SK-N-SH (cell line): ENCODE results near the gene DDR1. TPM values are rescaled to one million over a fixed set of nuclear protein-coding genes. Genes with fewer than 3 reads are reported as not detected.

Experiments
- CTCF ChIA-PET: fragments of 300-600, 350-600 bp; formaldehyde crosslinking; extraction: SDS; loops from one replicate; lab custom pipeline; 2021; lab: Yijun Ruan, JAX
- POLR2A ChIA-PET: fragments of 350-600 bp; sonication (Branson Sonifier 250); formaldehyde crosslinking; extraction: SDS; loops from one replicate; lab custom pipeline; 2020; ENCODE audit warnings: antibody characterized with exemption, inconsistent platforms; lab: Yijun Ruan, JAX
- DNase-seq: peaks from one replicate; pipeline ENCODE4 v3.0.0; 2012
- H2AFZ ChIP-seq: fragments of 200-600 bp; sonication (generic); 2 replicates; pipeline ENCODE4 v1.8.1; 2016; ENCODE audit warnings: antibody characterized with exemption, mild to moderate bottlenecking, low read depth
- H3F3A ChIP-seq: fragments of 200-600 bp; sonication (generic); replicated peaks from 2 replicates; pipeline ENCODE3; 2016; ENCODE audit warnings: antibody characterized with exemption, mild to moderate bottlenecking; ENCODE audit not compliant: insufficient read depth
- H3K27ac ChIP-seq, 2 experiments: fragments of 200-500 bp in 1 of 2; fragments of 200-600 bp in 1 of 2; sonication (Bioruptor generic) in 1 of 2; sonication (generic), shearing (Covaris generic) in 1 of 2; 2 replicates each; pipeline versions ENCODE4 v1.5.1 to v1.6.1; 2014 to 2016; ENCODE audit warnings: low read depth in 2 of 2, inconsistent platforms in 1 of 2, low read length in 1 of 2, mild to moderate bottlenecking in 1 of 2, mixed read lengths in 1 of 2
- H3K27me3 ChIP-seq: fragments of 200-600 bp; sonication (generic), shearing (Covaris generic); 2 replicates; pipeline ENCODE4 v1.6.1; 2016; ENCODE audit warnings: mixed run types; ENCODE audit not compliant: insufficient read depth
- H3K36me3 ChIP-seq, 2 experiments: fragments of 200-500 bp in 1 of 2; fragments of 200-600 bp in 1 of 2; sonication (Bioruptor generic) in 1 of 2; sonication (generic) in 1 of 2; replicated peaks in 1 of 2; 2 replicates each; pipeline versions ENCODE3 to v1.5.1; 2014 to 2016; ENCODE audit warnings: low read length in 1 of 2, mild to moderate bottlenecking in 1 of 2; ENCODE audit not compliant: insufficient read depth in 2 of 2, control insufficient read depth in 1 of 2
- H3K4me1 ChIP-seq, 2 experiments: fragments of 200-500 bp in 1 of 2; fragments of 200-600 bp in 1 of 2; sonication (Bioruptor generic) in 1 of 2; sonication (generic), shearing (Covaris generic) in 1 of 2; 2 replicates each; pipeline versions ENCODE4 v1.5.1 to v1.6.1; 2014 to 2016; ENCODE audit warnings: low read depth in 1 of 2, low read length in 1 of 2, mixed run types in 1 of 2; ENCODE audit not compliant: insufficient read depth in 2 of 2, control insufficient read depth in 1 of 2
- H3K4me2 ChIP-seq: fragments of 200-600 bp; sonication (generic), shearing (Covaris generic); 2 replicates; pipeline ENCODE4 v1.6.1; 2017; ENCODE audit warnings: mixed run types
- H3K4me3 ChIP-seq, 2 experiments: fragments of 200-500 bp in 1 of 2; fragments of 200-600 bp in 1 of 2; sonication (Bioruptor generic) in 1 of 2; sonication (generic), shearing (Covaris generic) in 1 of 2; 2 replicates each; pipeline versions ENCODE4 v1.5.1 to v1.8.1; 2014 to 2016; ENCODE audit warnings: low read depth in 2 of 2, inconsistent platforms in 1 of 2, low read length in 1 of 2, mild to moderate bottlenecking in 1 of 2, mixed read lengths in 1 of 2, moderate library complexity in 1 of 2
- H3K79me2 ChIP-seq: fragments of 200-600 bp; sonication (generic); 2 replicates; pipeline ENCODE4 v1.8.1; 2017; ENCODE audit warnings: mild to moderate bottlenecking; ENCODE audit not compliant: insufficient read depth
- H3K9ac ChIP-seq: fragments of 200-600 bp; sonication (generic); 2 replicates; pipeline ENCODE4 v1.6.1; 2017; ENCODE audit warnings: mixed run types
- H3K9me2 ChIP-seq: fragments of 200-600 bp; sonication (generic); 2 replicates; pipeline ENCODE4 v1.6.1; 2017; ENCODE audit warnings: mixed run types
- H3K9me3 ChIP-seq: fragments of 200-600 bp; sonication (generic); 2 replicates; pipeline ENCODE4 v1.6.1; 2017; ENCODE audit warnings: mixed run types, mild to moderate bottlenecking, moderate library complexity
- H4K20me1 ChIP-seq: fragments of 200-600 bp; sonication (generic); 2 replicates; pipeline ENCODE4 v1.6.1; 2017; ENCODE audit warnings: mild to moderate bottlenecking, mixed run types; ENCODE audit not compliant: insufficient read depth
- CHD2 ChIP-seq: fragments of 150-350 bp; IDR thresholded peaks from 2 replicates; pipeline ENCODE4 v1.6.1; 2018; ENCODE audit warnings: low read length; ENCODE audit not compliant: partially characterized antibody
- CTCF ChIP-seq: fragments of 200-600 bp; sonication (generic); IDR thresholded peaks from 2 replicates; pipeline ENCODE4 v1.6.1; 2017; ENCODE audit warnings: antibody characterized with exemption, mild to moderate bottlenecking, moderate library complexity
- ELF1 ChIP-seq: IDR thresholded peaks from 2 replicates; pipeline ENCODE4 v1.4.0; 2012
- EZH2phosphoT487 ChIP-seq: fragments of 200-600 bp; sonication (generic); IDR thresholded peaks from 2 replicates; pipeline ENCODE4 v1.6.1; 2017; ENCODE audit warnings: low read depth, mixed run types, mild to moderate bottlenecking, antibody characterized with exemption, moderate library complexity, borderline replicate concordance
- FOSL2 ChIP-seq: IDR thresholded peaks from 2 replicates; pipeline ENCODE4 v1.4.0; 2012; ENCODE audit warnings: low read depth, mild to moderate bottlenecking, moderate library complexity, borderline replicate concordance
- GABPA ChIP-seq: IDR thresholded peaks from 2 replicates; pipeline ENCODE4 v1.4.0; 2012; ENCODE audit warnings: low read depth, mild to moderate bottlenecking
- GATA2 ChIP-seq: sonication (generic); formaldehyde crosslinking; IDR thresholded peaks from 2 replicates; pipeline ENCODE4 v1.5.0; 2020; ENCODE audit warnings: mild to moderate bottlenecking, missing genetic modification reagents
- IRF3 ChIP-seq: fragments of 150-350 bp; IDR thresholded peaks from 2 replicates; pipeline ENCODE4 v1.6.1; 2016; ENCODE audit warnings: mild to moderate bottlenecking, low read depth, low read length
- JUND ChIP-seq: IDR thresholded peaks from 2 replicates; pipeline ENCODE4 v1.4.0; 2012
- MAX ChIP-seq: IDR thresholded peaks from 2 replicates; pipeline ENCODE4 v1.4.0; 2012; ENCODE audit warnings: low read depth
- MEF2A ChIP-seq: IDR thresholded peaks from 2 replicates; pipeline ENCODE4 v1.4.0; 2012; ENCODE audit warnings: low read depth, borderline replicate concordance
- NFIC ChIP-seq: IDR thresholded peaks from 2 replicates; pipeline ENCODE4 v1.4.0; 2012; ENCODE audit warnings: borderline replicate concordance
- PBX3 ChIP-seq: IDR thresholded peaks from 2 replicates; pipeline ENCODE4; 2012
- RAD21 ChIP-seq: IDR thresholded peaks from 2 replicates; pipeline ENCODE4 v1.6.1; 2012; ENCODE audit warnings: mild to moderate bottlenecking, low read length
- SMC3 ChIP-seq: IDR thresholded peaks from 2 replicates; pipeline ENCODE4 v1.6.1; 2012; ENCODE audit warnings: low read depth, low read length, improper control_type of control experiment
- TEAD4 ChIP-seq: IDR thresholded peaks from 2 replicates; pipeline ENCODE4 v1.4.0; 2012; ENCODE audit warnings: mild to moderate bottlenecking, borderline replicate concordance; ENCODE audit not compliant: insufficient read depth
- ZBTB33 ChIP-seq: IDR thresholded peaks from 2 replicates; pipeline ENCODE4 v1.4.0; 2012; ENCODE audit warnings: low read depth, borderline replicate concordance
- WGBS: methylation state at CpG from one replicate; pipeline ENCODE4 v1.1.6; 2017; ENCODE audit warnings: low lambda C conversion rate; 5-methylcytosine and 5-hydroxymethylcytosine counted together
- polyA plus RNA-seq, 3 experiments: library from polyadenylated mRNA; depleted of rRNA; stranded (reverse); fragments of >200 nt; gene quantifications; 2 replicates each; pipeline ENCODE4 v1.2.3, GENCODE V29; 2012

The DDR1 gene
- polyA plus RNA-seq, 1 of the 3 experiments (the other 2 are of a cell fraction), result 52.8 TPM

GRCh38 chr6:30837432-30837831 is 46.9 kb upstream of the DDR1 start:
- no peak for DNase-seq
- Histone ChIP-seq H3F3A (peaks cover 6% of the 10 kb centered on the region), H4K20me1 (no peaks in the 10 kb centered on the region), H3K27ac (no peak overlapping the region), H3K4me2 (no peak overlapping the region), H3K79me2 (no peaks in the 10 kb centered on the region), H3K4me1 (no peaks in the 10 kb centered on the region; a peak in 1 of 4 replicates), H3K9ac (no peak overlapping the region), H3K9me3 (no peaks in the 10 kb centered on the region), H2AFZ (no peak overlapping the region), H3K4me3 (no peak overlapping the region), H3K36me3 (no peaks in the 10 kb centered on the region), H3K9me2 (no peaks in the 10 kb centered on the region), H3K27me3 (no peaks in the 10 kb centered on the region)
- CTCF ChIA-PET, result interaction anchor here (0.8 to 2.1 kb wide), 4 partner anchors 9 to 250 kb away, joined by 3 to 11 read pairs (median 4); no protein-coding TSS in a partner anchor
- TF ChIP-seq MEF2A (no peak), EZH2phosphoT487 (no peak), CHD2 (no peak), IRF3 (no peak), NFIC (no peak)
- 83% methylated on average over 6 of the region's 6 CpGs for WGBS
- POLR2A ChIA-PET, result interaction anchor here (0.5 kb wide), 2 partner anchors 19 to 56 kb away, joined by 3 read pairs; no protein-coding TSS in a partner anchor

- H3K79me2 ChIP-seq, result no peaks in the 10 kb centered on the region
- no peak overlapping the region for H3K4me2 ChIP-seq
- H3K36me3 ChIP-seq, result no peaks in the 10 kb centered on the region
- TF ChIP-seq ELF1, result no peak
- TF ChIP-seq FOSL2, result no peak
- TF ChIP-seq JUND, result no peak
- TF ChIP-seq MAX, result no peak
- no peak for TF ChIP-seq ZBTB33
- TF ChIP-seq PBX3, result peak; percentile 19; the same call in 1 of the 2 replicates
- TF ChIP-seq NFIC, result peak; percentile 50; the same call in 1 of the 2 replicates
- no peak for TF ChIP-seq TEAD4
- no peak for TF ChIP-seq RAD21
- TF ChIP-seq CTCF, result no peak
- TF ChIP-seq GABPA, result no peak
- no peak for TF ChIP-seq SMC3
- TF ChIP-seq GATA2 (CRISPR knock-in tag), result no peak
- ChIA-PET POLR2A (interaction anchor here (0.5 kb wide), 1 partner anchor 56 kb away, joined by 3 read pairs; no protein-coding TSS in a partner anchor), CTCF (interaction anchor here (2.1 kb wide), 1 partner anchor 10 kb away, joined by 11 read pairs; no protein-coding TSS in a partner anchor)
- H3K9ac ChIP-seq, result no peak overlapping the region
- H3K27ac ChIP-seq, result no peak overlapping the region
- H3K27me3 ChIP-seq, result no peaks in the 10 kb centered on the region
- peaks cover 6% of the 10 kb centered on the region for H3F3A ChIP-seq
- no peaks in the 10 kb centered on the region; a peak in 1 of 4 replicates for H3K4me1 ChIP-seq
- DNase-seq, result no peak
- H3K9me3 ChIP-seq, result no peaks in the 10 kb centered on the region
- 38% methylated on average over 1 of the region's 1 CpG for WGBS
- no peaks in the 10 kb centered on the region for H3K9me2 ChIP-seq
- H3K4me3 ChIP-seq, result no peak overlapping the region
- no peak overlapping the region for H2AFZ ChIP-seq
- no peaks in the 10 kb centered on the region for H4K20me1 ChIP-seq
Measured at GRCh38 chr6:30837870-30838269, 46.4 kb upstream of the DDR1 start.
